ENCODE measurements around the gene NDUFS6. TPM values are rescaled to one million over a fixed set of nuclear protein-coding genes. Genes with fewer than 3 reads are reported as not detected.

The NDUFS6 gene
- total and polyA plus RNA-seq, 3 donors from 2014 or later, result 54.9 to 59.3 (median 58.7) TPM

- WGBS, 2 donors, result 69 to 79% methylated on average over 8 of the region's 8 CpGs
- Histone ChIP-seq H3K36me3 (ENCODE audit: low read depth, missing control alignments) (no peaks in the 10 kb centered on the region), H3K27me3 (no peaks in the 10 kb centered on the region), H3K4me3 (no peak overlapping the region), H3K27ac (no peak overlapping the region), H3K9me3 (no peaks in the 10 kb centered on the region), H3K4me1 (no peaks in the 10 kb centered on the region)
- intact Hi-C loops (cut with DNase I; ENCODE audit: low total_unique reads), result no loop called here
- no peak for DNase-seq
- TF ChIP-seq POLR2A (IDR thresholded peaks at IDR 0.05), result no peak
- no peak for TF ChIP-seq CTCF (IDR thresholded peaks at IDR 0.05)
Measured at GRCh38 chr5:1821862-1822261, 20.7 kb downstream of the NDUFS6 start.

DNA sequence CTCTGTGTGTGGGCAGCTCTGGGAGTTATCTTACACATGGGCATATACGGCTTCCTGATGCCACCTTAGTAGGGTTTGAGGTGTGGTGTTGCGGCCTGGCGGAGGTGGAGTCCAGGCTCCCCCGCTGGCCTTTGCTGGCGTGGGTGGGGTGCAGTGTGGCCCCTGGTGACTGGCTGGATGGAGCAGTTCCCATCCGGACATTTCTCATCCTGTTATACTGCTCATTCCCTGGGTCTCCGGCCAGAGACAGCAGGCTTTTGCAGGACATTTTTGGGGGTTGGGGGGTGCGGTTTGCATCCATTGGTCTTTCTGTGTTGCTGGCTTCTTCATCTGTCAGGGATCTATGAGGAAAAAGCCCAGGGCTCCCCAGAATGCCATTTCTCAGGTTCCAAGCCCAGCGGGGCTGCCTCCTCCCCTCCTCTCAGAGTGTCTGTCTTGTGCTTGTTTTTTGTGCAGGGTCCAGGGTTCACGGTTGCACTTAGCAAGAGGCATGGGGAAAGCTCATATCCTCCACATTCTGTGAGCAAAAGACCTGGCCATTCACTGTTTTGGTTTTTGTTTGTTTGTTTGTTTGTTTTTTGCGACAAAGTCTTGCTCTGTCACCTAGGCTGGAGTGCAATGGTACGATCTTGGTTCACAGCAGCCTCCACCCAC is 22.3 kb downstream of the NDUFS6 start:
- intact Hi-C loops (cut with DNase I; ENCODE audit: low total_unique reads), result no loop called here
- Histone ChIP-seq H3K4me3 (no peak overlapping the region), H3K27me3 (no peaks in the 10 kb centered on the region), H3K4me1 (no peaks in the 10 kb centered on the region), H3K27ac (no peak overlapping the region), H3K9me3 (no peaks in the 10 kb centered on the region), H3K36me3 (ENCODE audit: low read depth, missing control alignments) (no peaks in the 10 kb centered on the region)
- TF ChIP-seq POLR2A (IDR thresholded peaks at IDR 0.05) (no peak), CTCF (IDR thresholded peaks at IDR 0.05) (no peak)
- no peak for DNase-seq
- WGBS, 2 donors, result 81 to 99% methylated on average over 6 to 12 of the region's 12 CpGs

GRCh38 chr5:1824109-1824821 is 23.1 kb downstream of the NDUFS6 start:
- WGBS, 2 donors, result 91 to 98% methylated on average over 16 to 25 of the region's 25 CpGs
- no peaks in the 10 kb centered on the region for H3K4me1 ChIP-seq
- no peak overlapping the region for H3K27ac ChIP-seq
- H3K4me3 ChIP-seq, result no peak overlapping the region
- TF ChIP-seq POLR2A (IDR thresholded peaks at IDR 0.05) (no peak), CTCF (IDR thresholded peaks at IDR 0.05) (no peak)
- no peaks in the 10 kb centered on the region for H3K9me3 ChIP-seq
- intact Hi-C loops (cut with DNase I; ENCODE audit: low total_unique reads), result no loop called here
- H3K27me3 ChIP-seq, result no peaks in the 10 kb centered on the region
- DNase-seq, result no peak
- no peaks in the 10 kb centered on the region for H3K36me3 ChIP-seq (ENCODE audit: low read depth, missing control alignments)

GRCh38 chr5:1824903-1825841 is 24.0 kb downstream of the NDUFS6 start:
- Histone ChIP-seq H3K27me3 (no peaks in the 10 kb centered on the region), H3K9me3 (no peaks in the 10 kb centered on the region), H3K36me3 (ENCODE audit: low read depth, missing control alignments) (no peaks in the 10 kb centered on the region), H3K27ac (no peak overlapping the region), H3K4me3 (no peak overlapping the region), H3K4me1 (no peaks in the 10 kb centered on the region)
- TF ChIP-seq POLR2A (IDR thresholded peaks at IDR 0.05) (no peak), CTCF (IDR thresholded peaks at IDR 0.05) (no peak)
- intact Hi-C loops (cut with DNase I; ENCODE audit: low total_unique reads), result no loop called here
- WGBS, 2 donors, result 96 to 97% methylated on average over 5 to 27 of the region's 27 CpGs
- no peak for DNase-seq

Data from testis (tissue), 3 donors.